Stomach (tissue), 4 donors: ENCODE data around the gene IPO9.

Source experiments
- POLR2A ChIP-seq, 4 donors: fragments of 450-650 bp; IDR thresholded peaks; one replicate each; pipeline ENCODE4 v1.6.1; 2016; ENCODE audit warnings: antibody characterized with exemption in 4 of 4, control low read depth in 2 of 4, mild to moderate bottlenecking in 1 of 4, moderate library complexity in 1 of 4
- POLR2AphosphoS5 ChIP-seq, 3 donors: sonication (generic); formaldehyde crosslinking; IDR thresholded peaks; one replicate each; pipeline ENCODE4 v1.6.1; 2016; ENCODE audit warnings: antibody characterized with exemption in 3 of 3
- TF ChIP-seq, protein P1 (sequence below), 7 experiments: fragments of 450-650 bp in 4 of 7; fragments of 200-600 bp in 3 of 7; sonication (generic) in 3 of 7; IDR thresholded peaks; one replicate each; pipeline ENCODE4 v1.5.1; 2016 to 2019; ENCODE audit warnings: antibody characterized with exemption in 7 of 7, control low read depth in 2 of 7, mild to moderate bottlenecking in 1 of 7

DNA sequence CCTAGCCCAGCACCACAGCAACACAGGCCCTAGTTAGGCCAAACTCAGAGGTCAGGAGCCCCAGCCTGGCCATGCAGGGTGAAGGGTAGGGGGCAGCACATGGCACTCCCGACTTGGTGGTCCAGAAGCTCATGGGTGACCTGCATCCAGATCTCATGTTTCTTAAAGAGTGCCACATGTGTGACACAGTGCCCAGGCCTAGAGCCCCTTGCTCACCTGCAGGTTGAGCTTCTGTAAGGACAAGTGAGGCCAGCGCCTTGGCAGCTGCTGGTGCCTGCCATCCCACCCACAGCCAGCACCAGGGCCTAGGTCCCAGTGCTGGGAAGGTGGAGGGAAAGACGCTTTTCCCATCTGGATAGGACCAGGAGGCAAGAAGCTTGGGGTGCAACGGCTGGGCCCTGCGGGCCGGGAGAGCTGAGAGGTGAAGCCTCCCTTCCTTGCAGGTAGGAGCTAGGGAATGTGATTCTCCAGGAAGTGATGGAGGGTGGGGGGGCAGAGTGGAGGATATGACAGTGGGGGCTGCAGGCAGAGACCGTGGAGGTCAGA is 66.2 kb downstream of the IPO9 start:
- TF ChIP-seq, protein P1, sequence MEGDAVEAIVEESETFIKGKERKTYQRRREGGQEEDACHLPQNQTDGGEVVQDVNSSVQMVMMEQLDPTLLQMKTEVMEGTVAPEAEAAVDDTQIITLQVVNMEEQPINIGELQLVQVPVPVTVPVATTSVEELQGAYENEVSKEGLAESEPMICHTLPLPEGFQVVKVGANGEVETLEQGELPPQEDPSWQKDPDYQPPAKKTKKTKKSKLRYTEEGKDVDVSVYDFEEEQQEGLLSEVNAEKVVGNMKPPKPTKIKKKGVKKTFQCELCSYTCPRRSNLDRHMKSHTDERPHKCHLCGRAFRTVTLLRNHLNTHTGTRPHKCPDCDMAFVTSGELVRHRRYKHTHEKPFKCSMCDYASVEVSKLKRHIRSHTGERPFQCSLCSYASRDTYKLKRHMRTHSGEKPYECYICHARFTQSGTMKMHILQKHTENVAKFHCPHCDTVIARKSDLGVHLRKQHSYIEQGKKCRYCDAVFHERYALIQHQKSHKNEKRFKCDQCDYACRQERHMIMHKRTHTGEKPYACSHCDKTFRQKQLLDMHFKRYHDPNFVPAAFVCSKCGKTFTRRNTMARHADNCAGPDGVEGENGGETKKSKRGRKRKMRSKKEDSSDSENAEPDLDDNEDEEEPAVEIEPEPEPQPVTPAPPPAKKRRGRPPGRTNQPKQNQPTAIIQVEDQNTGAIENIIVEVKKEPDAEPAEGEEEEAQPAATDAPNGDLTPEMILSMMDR (IDR thresholded peaks at IDR 0.05): no peak
- peak in 1 of 3 donors; percentile 15 for TF ChIP-seq POLR2AphosphoS5 (IDR thresholded peaks at IDR 0.05)
- TF ChIP-seq POLR2A (IDR thresholded peaks at IDR 0.05): no peak
